H1 (cell line): Measurements from ENCODE around the gene PPM1M. TPM values are rescaled to one million over a fixed set of nuclear protein-coding genes. Genes with fewer than 3 reads are reported as not detected.

Experiments
- CTCF ChIA-PET: fragments of 300-600 bp; sonication (Branson Sonifier 250); formaldehyde crosslinking; loops from one replicate; lab custom pipeline; 2021; ENCODE audit not compliant: partially characterized antibody; lab: Charles Lee
- POLR2A ChIA-PET: fragments of 300-600 bp; sonication (Branson Sonifier 250); formaldehyde crosslinking; loops from one replicate; lab custom pipeline; 2021; ENCODE audit warnings: inconsistent platforms; ENCODE audit not compliant: partially characterized antibody; lab: Charles Lee
- DNase-seq, 2 experiments: peaks; one replicate each; pipeline versions ENCODE4 v3.0.0 to v3.0.0-alpha.2; 2010 to 2022; ENCODE audit warnings: low spot score in 2 of 2, low read depth in 1 of 2, mixed read lengths in 1 of 2
- FAIRE-seq: peaks from 2 replicates; lab custom pipeline; 2011; peaks lifted over from hg19 to GRCh38; lab: Jason Lieb, UNC
- H2AFZ ChIP-seq: 2 replicates; pipeline ENCODE4 v1.8.1; 2012; ENCODE audit warnings: low read length, inconsistent platforms
- H2AK5ac ChIP-seq: 2 replicates; pipeline ENCODE4 v1.6.1; 2013; ENCODE audit warnings: low read depth, low read length
- H2BK120ac ChIP-seq: replicated peaks from 2 replicates; pipeline ENCODE3; 2013; ENCODE audit warnings: low read depth, low read length, inconsistent platforms
- H2BK12ac ChIP-seq: 2 replicates; pipeline ENCODE4 v1.6.1; 2013; ENCODE audit warnings: low read depth, low read length
- H2BK15ac ChIP-seq: 2 replicates; pipeline ENCODE4 v1.6.1; 2013; ENCODE audit warnings: low read length
- H2BK20ac ChIP-seq: 2 replicates; pipeline ENCODE4 v1.6.1; 2013; ENCODE audit warnings: low read length
- H2BK5ac ChIP-seq: 2 replicates; pipeline ENCODE4 v1.6.1; 2013; ENCODE audit warnings: low read depth, low read length
- H3K14ac ChIP-seq: 2 replicates; pipeline ENCODE4 v1.6.1; 2013; ENCODE audit warnings: inconsistent platforms; ENCODE audit not compliant: insufficient read length
- H3K18ac ChIP-seq: 2 replicates; pipeline ENCODE4 v1.6.1; 2013; ENCODE audit warnings: low read length; ENCODE audit errors: extremely low read depth
- H3K23ac ChIP-seq: 2 replicates; pipeline ENCODE4 v1.6.1; 2013; ENCODE audit warnings: inconsistent platforms; ENCODE audit not compliant: insufficient read length
- H3K23me2 ChIP-seq: 2 replicates; pipeline ENCODE4 v1.6.1; 2013; ENCODE audit warnings: low read depth, low read length
- H3K27ac ChIP-seq: 2 replicates; pipeline ENCODE4 v1.6.1; 2011; ENCODE audit warnings: low read depth, low read length, inconsistent platforms
- H3K27me3 ChIP-seq, 4 experiments: replicated peaks in 1 of 4; 1 replicate in 1 of 4; 2 replicates in 3 of 4; pipeline versions ENCODE4 v1.6.1 to v1.8.1; 2011 to 2013; ENCODE audit warnings: low read length in 3 of 4, mild to moderate bottlenecking in 3 of 4, inconsistent platforms in 2 of 4, mixed read lengths in 2 of 4, moderate library complexity in 1 of 4; ENCODE audit not compliant: control insufficient read depth in 3 of 4, insufficient read depth in 3 of 4; ENCODE audit errors: extremely low read depth in 1 of 4
- H3K36me3 ChIP-seq, 4 experiments: 2 replicates each; pipeline versions ENCODE4 v1.6.1 to v1.8.1; 2011 to 2013; ENCODE audit warnings: mild to moderate bottlenecking in 4 of 4, low read length in 3 of 4, moderate library complexity in 2 of 4, control low read depth in 1 of 4, inconsistent platforms in 1 of 4; ENCODE audit not compliant: insufficient read depth in 4 of 4, control insufficient read depth in 2 of 4
- H3K4ac ChIP-seq: replicated peaks from 2 replicates; pipeline ENCODE3; 2013; ENCODE audit warnings: low read length, low read depth, mixed read lengths, inconsistent platforms; ENCODE audit not compliant: insufficient read length
- H3K4me1 ChIP-seq, 4 experiments: replicated peaks in 1 of 4; 1 replicate in 1 of 4; 2 replicates in 3 of 4; pipeline versions ENCODE4 v1.6.1 to v1.8.1; 2011 to 2013; ENCODE audit warnings: low read length in 3 of 4, inconsistent platforms in 2 of 4, mixed read lengths in 1 of 4; ENCODE audit not compliant: insufficient read depth in 4 of 4, control insufficient read depth in 3 of 4
- H3K4me2 ChIP-seq, 2 experiments: 2 replicates each; pipeline versions ENCODE4 v1.6.1 to v1.8.1; 2011 to 2013; ENCODE audit warnings: low read depth in 2 of 2, low read length in 2 of 2, control low read depth in 1 of 2, inconsistent platforms in 1 of 2, mild to moderate bottlenecking in 1 of 2; ENCODE audit not compliant: insufficient read depth in 1 of 2
- H3K4me3 ChIP-seq, 4 experiments: fragments of 200-600, 300-600 bp in 1 of 4; sonication (generic), shearing (Covaris generic), sonication (Bioruptor Twin) in 1 of 4; 2 replicates each; pipeline versions ENCODE4 v1.5.1 to v1.8.1; 2011 to 2016; ENCODE audit warnings: low read length in 4 of 4, low read depth in 3 of 4, control low read depth in 2 of 4, inconsistent platforms in 2 of 4, mild to moderate bottlenecking in 2 of 4, mixed read lengths in 1 of 4, moderate library complexity in 1 of 4; ENCODE audit not compliant: insufficient read depth in 2 of 4; ENCODE audit errors: extremely low read depth in 1 of 4
- H3K56ac ChIP-seq: replicated peaks from 2 replicates; pipeline ENCODE3; 2013; ENCODE audit warnings: low read depth, mild to moderate bottlenecking, mixed read lengths, low read length, inconsistent platforms; ENCODE audit not compliant: insufficient read length
- H3K79me1 ChIP-seq: 2 replicates; pipeline ENCODE4 v1.6.1; 2013; ENCODE audit warnings: low read depth, low read length, control low read depth
- H3K79me2 ChIP-seq, 2 experiments: 2 replicates each; pipeline versions ENCODE4 v1.6.1 to v1.8.1; 2012 to 2013; ENCODE audit warnings: low read length in 2 of 2, mild to moderate bottlenecking in 2 of 2, inconsistent platforms in 1 of 2; ENCODE audit not compliant: insufficient read depth in 2 of 2, control insufficient read depth in 1 of 2
- H3K9ac ChIP-seq, 4 experiments: replicated peaks in 1 of 4; 1 replicate in 1 of 4; 2 replicates in 3 of 4; pipeline versions ENCODE4 v1.6.1 to v1.8.1; 2011 to 2013; ENCODE audit warnings: low read depth in 3 of 4, low read length in 3 of 4, control low read depth in 2 of 4, mild to moderate bottlenecking in 2 of 4, moderate library complexity in 2 of 4, inconsistent platforms in 1 of 4; ENCODE audit errors: extremely low read depth in 1 of 4
- H3K9me3 ChIP-seq, 2 experiments: 2 replicates each; pipeline versions ENCODE4 v1.6.1 to v1.8.1; 2012 to 2013; ENCODE audit warnings: mild to moderate bottlenecking in 2 of 2, moderate library complexity in 2 of 2, control low read depth in 1 of 2, inconsistent platforms in 1 of 2, low read depth in 1 of 2, low read length in 1 of 2, mixed read lengths in 1 of 2; ENCODE audit not compliant: insufficient read depth in 2 of 2
- H4K20me1 ChIP-seq, 2 experiments: replicated peaks in 1 of 2; 2 replicates each; pipeline versions ENCODE3 to v1.8.1; 2011 to 2013; ENCODE audit warnings: inconsistent platforms in 2 of 2, low read length in 2 of 2, mild to moderate bottlenecking in 1 of 2; ENCODE audit not compliant: insufficient read depth in 2 of 2, control insufficient read depth in 1 of 2
- H4K5ac ChIP-seq: 2 replicates; pipeline ENCODE4 v1.6.1; 2013; ENCODE audit warnings: low read length, low read depth, mixed read lengths, inconsistent platforms; ENCODE audit not compliant: insufficient read length
- H4K8ac ChIP-seq: 2 replicates; pipeline ENCODE4 v1.8.0; 2013; ENCODE audit warnings: mild to moderate bottlenecking, moderate library complexity, low read length, inconsistent platforms; ENCODE audit not compliant: insufficient read depth; ENCODE audit errors: extremely low read depth
- H4K91ac ChIP-seq: replicated peaks from 2 replicates; pipeline ENCODE3; 2013; ENCODE audit warnings: low read length, mixed read lengths, inconsistent platforms; ENCODE audit not compliant: insufficient read length
- ASH2L ChIP-seq: fragments of 200-600, 300-600 bp; sonication (generic); IDR thresholded peaks from one replicate; pipeline ENCODE4 v1.7.1; 2017; ENCODE audit warnings: low read length
- CHD1 ChIP-seq: IDR thresholded peaks from 2 replicates; pipeline ENCODE4 v1.6.1; 2012; ENCODE audit warnings: low read depth, low read length, improper control_type of control experiment
- CREB1 ChIP-seq: IDR thresholded peaks from 2 replicates; pipeline ENCODE4 v1.6.1; 2012; ENCODE audit warnings: inconsistent platforms
- CTCF ChIP-seq, 3 experiments: IDR thresholded peaks; 1 replicate in 2 of 3; 2 replicates in 1 of 3; pipeline versions ENCODE4 v1.5.1 to v1.6.1; 2011; ENCODE audit warnings: low read length in 3 of 3, mild to moderate bottlenecking in 3 of 3, inconsistent platforms in 2 of 3, low read depth in 1 of 3, moderate library complexity in 1 of 3; ENCODE audit not compliant: insufficient read depth in 1 of 3; ENCODE audit errors: control extremely low read depth in 1 of 3
- HDAC2 ChIP-seq, 2 experiments: fragments of 300-600 bp in 1 of 2; sonication (generic) in 1 of 2; IDR thresholded peaks; 2 replicates each; pipeline ENCODE4 v1.6.1; 2011 to 2012; ENCODE audit warnings: low read depth in 2 of 2, low read length in 2 of 2, mild to moderate bottlenecking in 2 of 2, moderate library complexity in 2 of 2, borderline replicate concordance in 1 of 2, inconsistent platforms in 1 of 2
- JUN ChIP-seq: IDR thresholded peaks from 2 replicates; pipeline ENCODE4 v1.6.1; 2011; ENCODE audit warnings: low read depth, mild to moderate bottlenecking, improper control_type of control experiment, low read length
- JUND ChIP-seq: IDR thresholded peaks from 2 replicates; pipeline ENCODE4 v1.6.1; 2011; ENCODE audit warnings: mild to moderate bottlenecking, improper control_type of control experiment, low read length
- MAFK ChIP-seq: IDR thresholded peaks from 2 replicates; pipeline ENCODE4 v1.6.1; 2012; ENCODE audit warnings: low read depth, mild to moderate bottlenecking, improper control_type of control experiment, low read length
- NRF1 ChIP-seq: IDR thresholded peaks from 2 replicates; pipeline ENCODE4 v1.6.1; 2011; ENCODE audit warnings: mild to moderate bottlenecking, low read depth, low read length, improper control_type of control experiment
- RNF2 ChIP-seq: fragments of 200-900, 300-1000 bp; sonication (generic); IDR thresholded peaks from 2 replicates; pipeline ENCODE4 v1.7.1; 2016; ENCODE audit warnings: borderline replicate concordance, low read depth, mild to moderate bottlenecking, antibody characterized with exemption, low read length; ENCODE audit not compliant: poor library complexity, severe bottlenecking; ENCODE audit errors: missing control alignments
- SP2 ChIP-seq: IDR thresholded peaks from 2 replicates; pipeline ENCODE4 v1.6.1; 2012; ENCODE audit warnings: mild to moderate bottlenecking, low read length, inconsistent platforms
- YY1 ChIP-seq: IDR thresholded peaks from 2 replicates; pipeline ENCODE4 v1.6.1; 2011; ENCODE audit warnings: low read depth, mild to moderate bottlenecking, low read length
- WGBS, 2 experiments: shearing (Covaris generic) in 1 of 2; methylation state at CpG; one replicate each; pipeline versions ENCODE4 v1.1.6 to v1.1.7; 2013 to 2015; ENCODE audit warnings: low lambda C conversion rate in 2 of 2, mixed read lengths in 2 of 2, inconsistent platforms in 1 of 2, low coverage in 1 of 2, missing lambda C conversion rate in 1 of 2; ENCODE audit not compliant: insufficient replicate concordance in 2 of 2, insufficient coverage in 1 of 2, insufficient read length in 1 of 2; ENCODE audit errors: extremely low coverage in 1 of 2, missing lambda C conversion rate in 1 of 2; 5-methylcytosine and 5-hydroxymethylcytosine counted together
- polyA plus RNA-seq, 7 experiments: library from polyadenylated mRNA; depleted of rRNA in 3 of 7; stranded (reverse) in 5 of 7; unstranded in 2 of 7; fragments of >200 nt in 5 of 7; fragments of 200-250 nt in 2 of 7; gene quantifications; 1 replicate in 5 of 7; 2 replicates in 1 of 7; 4 replicates in 1 of 7; pipeline versions ENCODE4 v1.2.1 to v1.2.3, GENCODE V29; 2011 to 2013; ENCODE audit warnings: missing spikeins in 2 of 7, mixed read lengths in 2 of 7
- total RNA-seq: library from RNA; stranded (reverse); fragmentation: NEBNext Ultra II Directional; extraction: Animal tissue kit (Norgen Biotek cat#: 25700); gene quantifications from 2 replicates; pipeline ENCODE4 v1.2.1, GENCODE V29; 2021

PPM1M gene
- total and polyA plus RNA-seq, 2 of the 8 experiments (the other 6 are each of a cell fraction or from before 2014, with no cell fraction given): 5.2 to 6.3 TPM

- Histone ChIP-seq H4K91ac (no peak overlapping the region), H3K9me3 (no peaks in the 10 kb centered on the region), H2BK5ac (no peak overlapping the region), H2AK5ac (no peak overlapping the region; the same call in 1 of the 2 replicates), H3K79me2 (no peaks in the 10 kb centered on the region), H4K8ac (no peak overlapping the region), H2BK12ac (no peak overlapping the region), H3K23ac (no peak overlapping the region), H4K20me1 (peaks cover 0 to 2% of the 10 kb centered on the region in 2 experiments), H3K9ac (no peak overlapping the region), H3K4me3 (no peak overlapping the region), H3K27ac (no peak overlapping the region), H2BK120ac (no peak overlapping the region), H4K5ac (no peak overlapping the region), H3K14ac (no peak overlapping the region), H3K4ac (no peak overlapping the region), H3K27me3 (no peaks in the 10 kb centered on the region), H3K23me2 (no peaks in the 10 kb centered on the region), H3K4me1 (peaks cover 0 to 2% (median 0%) of the 10 kb centered on the region in 4 experiments; a peak in 2 of 7 replicates), H2BK15ac (no peak overlapping the region), H2AFZ (no peak overlapping the region), H3K4me2 (no peak overlapping the region), H3K18ac (no peak overlapping the region), H3K79me1 (no peaks in the 10 kb centered on the region), H2BK20ac (no peak overlapping the region), H3K36me3 (peaks cover 7 to 22% (median 16%) of the 10 kb centered on the region in 4 experiments; a peak in 6 of 8 replicates), H3K56ac (no peak overlapping the region)
- DNase-seq (no peak), FAIRE-seq (no peak)
- WGBS, 2 experiments: 83% methylated on average over 3 of the region's 3 CpGs; no CpG with 5 or more reads in 1 of the 2 experiments
- POLR2A ChIA-PET: interaction anchor here (0.8 to 1.5 kb wide), 2 partner anchors 18 to 31 kb away, joined by 3 read pairs; no protein-coding TSS in a partner anchor
- CTCF ChIA-PET: interaction anchor here (0.7 to 20.4 kb wide), 8 partner anchors 10 to 133 kb away, joined by 3 to 336 read pairs (median 4); partner anchors contain the start of gene TWF2
- no peak for TF ChIP-seq CTCF (IDR thresholded peaks at IDR 0.05; ENCODE audit: control extremely low read depth in 1 of 3, insufficient read depth in 1 of 3, low read depth in 1 of 3, low read length in 3 of 3)
- TF ChIP-seq ASH2L: no peak
- no peak for TF ChIP-seq RNF2
- TF ChIP-seq SP2: no peak
- no peak for TF ChIP-seq CREB1
- no peak for TF ChIP-seq HDAC2 (IDR thresholded peaks at IDR 0.05; ENCODE audit: borderline replicate concordance in 1 of 2, low read depth in 2 of 2, low read length in 2 of 2)
- TF ChIP-seq JUND: no peak
- TF ChIP-seq MAFK: no peak
- TF ChIP-seq JUN: no peak
- no peak for TF ChIP-seq CHD1
- TF ChIP-seq YY1: no peak
- TF ChIP-seq NRF1: no peak
Observed at GRCh38 chr3:52218026-52218425, 27.5 kb upstream of the PPM1M start.
